ENCODE results near the gene SPATA9. TPM values are rescaled to one million over a fixed set of nuclear protein-coding genes. Genes with fewer than 3 reads are reported as not detected.

The SPATA9 gene
- total RNA-seq, 1 experiment from 2014 or later, result not detected

- H3K27ac Mint-ChIP-seq (ENCODE audit: unreplicated experiment), result no peak overlapping the region
- no peaks in the 10 kb centered on the region for H3K9me3 Mint-ChIP-seq (ENCODE audit: low read depth, unreplicated experiment)
- DNase-seq, result no peak
- CTCF ChIA-PET, result interaction anchor here (1.3 kb wide), 1 partner anchor 33 kb away, joined by 3 read pairs; no protein-coding TSS in a partner anchor
- no peaks in the 10 kb centered on the region for H3K36me3 Mint-ChIP-seq (ENCODE audit: insufficient read depth, unreplicated experiment)
- no TSS peak for BruUV-seq (replicated peaks)
- peaks cover 11% of the 10 kb centered on the region for H3K4me1 Mint-ChIP-seq (ENCODE audit: low read depth, unreplicated experiment)
- no peak overlapping the region for H3K4me3 Mint-ChIP-seq (ENCODE audit: low read depth, unreplicated experiment)
- intact Hi-C loops (cut with micrococcal nuclease; ENCODE audit: unreplicated experiment), result no loop called here
- no peaks in the 10 kb centered on the region for H3K27me3 Mint-ChIP-seq (ENCODE audit: unreplicated experiment)
- TF ChIP-seq CTCF (IDR thresholded peaks at IDR 0.05; ENCODE audit: unreplicated experiment), result no peak
These were observed 18.3 kb upstream of the SPATA9 start for GRCh38 chr5:95701074-95701473.

- H3K4me1 Mint-ChIP-seq (ENCODE audit: low read depth, unreplicated experiment), result peaks cover 11% of the 10 kb centered on the region
- CTCF ChIA-PET, result interaction anchor here (0.6 kb wide), 1 partner anchor 135 kb away, joined by 6 read pairs; no protein-coding TSS in a partner anchor
- no peak for TF ChIP-seq CTCF (IDR thresholded peaks at IDR 0.05; ENCODE audit: unreplicated experiment)
- H3K27ac Mint-ChIP-seq (ENCODE audit: unreplicated experiment), result no peak overlapping the region
- no TSS peak for BruUV-seq (replicated peaks)
- intact Hi-C loops (cut with micrococcal nuclease; ENCODE audit: unreplicated experiment), result no loop called here
- H3K36me3 Mint-ChIP-seq (ENCODE audit: insufficient read depth, unreplicated experiment), result no peaks in the 10 kb centered on the region
- H3K27me3 Mint-ChIP-seq (ENCODE audit: unreplicated experiment), result no peaks in the 10 kb centered on the region
- no peaks in the 10 kb centered on the region for H3K9me3 Mint-ChIP-seq (ENCODE audit: low read depth, unreplicated experiment)
- no peak overlapping the region for H3K4me3 Mint-ChIP-seq (ENCODE audit: low read depth, unreplicated experiment)
- no peak for DNase-seq
These were observed 16.5 kb upstream of the SPATA9 start for GRCh38 chr5:95699337-95699736.

- no TSS peak for BruUV-seq (replicated peaks)
- no peaks in the 10 kb centered on the region for H3K9me3 Mint-ChIP-seq (ENCODE audit: low read depth, unreplicated experiment)
These were observed 15.2 kb upstream of the SPATA9 start for GRCh38 chr5:95697781-95698681.

GRCh38 chr5:95690333-95690732, 7.5 kb upstream of the SPATA9 start:
- H3K27me3 Mint-ChIP-seq (ENCODE audit: unreplicated experiment), result no peaks in the 10 kb centered on the region
- intact Hi-C loops (cut with micrococcal nuclease; ENCODE audit: unreplicated experiment), result no loop called here
- no peak for TF ChIP-seq CTCF (IDR thresholded peaks at IDR 0.05; ENCODE audit: unreplicated experiment)
- H3K36me3 Mint-ChIP-seq (ENCODE audit: insufficient read depth, unreplicated experiment), result no peaks in the 10 kb centered on the region
- no peaks in the 10 kb centered on the region for H3K4me1 Mint-ChIP-seq (ENCODE audit: low read depth, unreplicated experiment)
- no peak overlapping the region for H3K4me3 Mint-ChIP-seq (ENCODE audit: low read depth, unreplicated experiment)
- CTCF ChIA-PET, result no interaction called here
- H3K9me3 Mint-ChIP-seq (ENCODE audit: low read depth, unreplicated experiment), result peaks cover 3% of the 10 kb centered on the region
- no peak for DNase-seq
- BruUV-seq (replicated peaks), result no TSS peak
- H3K27ac Mint-ChIP-seq (ENCODE audit: unreplicated experiment), result no peak overlapping the region

More at GRCh38 chr5:95697781-95698681, 15.2 kb upstream of the SPATA9 start:
- no peaks in the 10 kb centered on the region for H3K36me3 Mint-ChIP-seq (ENCODE audit: insufficient read depth, unreplicated experiment)
- no peaks in the 10 kb centered on the region for H3K27me3 Mint-ChIP-seq (ENCODE audit: unreplicated experiment)
- TF ChIP-seq CTCF (IDR thresholded peaks at IDR 0.05; ENCODE audit: unreplicated experiment), result no peak
- CTCF ChIA-PET, result interaction anchor here (0.9 to 1.0 kb wide), 2 partner anchors 11 to 28 kb away, joined by 3 read pairs; no protein-coding TSS in a partner anchor
- no peak overlapping the region for H3K4me3 Mint-ChIP-seq (ENCODE audit: low read depth, unreplicated experiment)
- no peak overlapping the region for H3K27ac Mint-ChIP-seq (ENCODE audit: unreplicated experiment)
- intact Hi-C loops (cut with micrococcal nuclease; ENCODE audit: unreplicated experiment), result no loop called here
- DNase-seq, result no peak
- H3K4me1 Mint-ChIP-seq (ENCODE audit: low read depth, unreplicated experiment), result peaks cover 11% of the 10 kb centered on the region

Data from Calu3 (cell line).